Activated CD4-positive, CD25-positive, alpha-beta regulatory T cell treated with anti-CD3 and anti-CD28 coated beads, Interleukin-2, amount 50 U/mL, for 72 hours (primary cell): ENCODE results near the gene ILDR2.
"Not testable (repeated sequence)": the region's sequence is repeated elsewhere in the genome, so short reads cannot be mapped to it uniquely, and the experiment has no call there.

ENCODE experiments used
- DNase-seq: peaks from one replicate; pipeline ENCODE4 v3.0.0; 2021

ILDR2 gene

GRCh38 chr1:166882893-166883292, 92.4 kb downstream of the ILDR2 start:
- no peak for DNase-seq

- DNase-seq = not testable (repeated sequence)
These were observed 97.0 kb downstream of the ILDR2 start for GRCh38 chr1:166878173-166878917.

DNA sequence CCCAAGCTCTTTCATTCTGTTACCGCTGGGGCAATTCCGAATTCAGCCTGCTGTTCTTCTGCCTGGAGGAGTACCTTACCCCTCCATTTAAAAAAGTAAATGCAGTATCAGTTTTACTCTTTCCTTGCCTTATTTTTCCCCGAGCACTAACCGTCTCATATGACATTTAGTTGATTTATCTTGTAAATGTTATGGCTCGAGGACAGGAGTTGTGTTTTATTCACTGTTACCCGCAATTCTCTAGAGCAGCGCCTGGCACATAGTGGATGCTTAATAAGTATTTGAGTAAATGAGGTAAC, 98.9 kb downstream of the ILDR2 start:
- no peak for DNase-seq

- peak; percentile 96 for DNase-seq
These were observed 99.4 kb downstream of the ILDR2 start, which contains the start of gene TADA1 for GRCh38 chr1:166875734-166876539. Gene TADA1 (minus strand): TSS chr1:166876264. CDS start chr1:166876233, 31 bp downstream.

GRCh38 chr1:166875302-166875733, 100.0 kb downstream of the ILDR2 start:
- DNase-seq = no peak

DNA sequence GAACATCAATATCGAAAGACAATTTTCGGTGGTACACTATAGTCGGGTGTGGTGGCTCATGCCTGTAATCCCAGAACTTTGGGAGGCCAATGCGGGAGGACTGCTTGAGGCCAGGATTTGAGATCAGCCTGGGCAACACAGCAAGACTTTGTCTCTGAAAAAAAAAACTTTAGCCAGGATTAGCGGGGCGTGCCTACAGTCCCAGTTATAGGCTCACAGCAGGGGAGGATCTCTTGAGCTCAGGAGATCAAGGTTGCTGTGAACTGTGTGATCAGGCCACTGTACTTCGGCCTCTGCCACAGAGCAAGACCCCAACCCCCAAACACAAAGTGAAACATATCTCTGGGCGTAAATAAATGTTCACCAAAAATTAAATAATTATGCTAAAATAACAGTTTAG, 100.9 kb downstream of the ILDR2 start:
- DNase-seq = no peak

DNA sequence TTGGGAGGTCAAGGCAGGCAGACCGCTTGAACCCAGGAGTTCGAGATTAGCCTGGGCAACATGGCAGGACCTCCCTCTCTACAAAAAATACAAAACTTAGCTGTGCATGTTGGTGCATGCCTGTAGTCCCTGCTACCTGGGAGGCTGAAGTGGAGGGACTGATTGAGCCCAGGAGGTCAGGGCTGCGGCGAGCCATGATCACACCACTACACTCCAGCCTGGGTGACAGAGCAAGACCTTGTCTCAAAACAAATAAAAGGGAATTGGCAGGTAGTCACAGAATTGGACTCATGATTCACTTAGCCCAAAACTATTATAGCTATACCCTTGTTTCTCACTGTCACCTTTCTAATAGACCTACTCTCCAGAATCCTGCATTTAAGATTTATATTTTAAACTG, 104.8 kb downstream of the ILDR2 start:
- DNase-seq = no peak

- DNase-seq = no peak
These were observed 105.8 kb downstream of the ILDR2 start for GRCh38 chr1:166869318-166870099.

DNA sequence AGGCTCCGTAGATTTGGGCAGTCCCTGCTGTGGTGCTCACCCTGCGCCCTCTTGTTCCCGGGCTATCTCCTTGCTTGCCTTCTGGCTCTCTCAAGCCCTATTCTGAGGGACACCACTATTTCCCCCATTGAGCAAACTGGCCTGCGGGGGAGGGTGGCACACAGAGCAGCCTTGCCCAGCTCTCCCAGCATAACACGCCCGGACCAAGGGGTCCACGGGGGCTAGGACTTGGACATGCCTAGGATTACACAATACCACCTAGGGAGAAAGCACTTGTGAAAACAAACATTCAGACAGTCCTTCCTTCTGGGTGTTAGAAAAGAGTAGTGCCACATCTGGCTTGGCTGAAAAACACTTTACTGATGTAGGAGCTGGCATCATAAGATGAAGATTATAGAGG, 106.7 kb downstream of the ILDR2 start:
- no peak for DNase-seq

DNA sequence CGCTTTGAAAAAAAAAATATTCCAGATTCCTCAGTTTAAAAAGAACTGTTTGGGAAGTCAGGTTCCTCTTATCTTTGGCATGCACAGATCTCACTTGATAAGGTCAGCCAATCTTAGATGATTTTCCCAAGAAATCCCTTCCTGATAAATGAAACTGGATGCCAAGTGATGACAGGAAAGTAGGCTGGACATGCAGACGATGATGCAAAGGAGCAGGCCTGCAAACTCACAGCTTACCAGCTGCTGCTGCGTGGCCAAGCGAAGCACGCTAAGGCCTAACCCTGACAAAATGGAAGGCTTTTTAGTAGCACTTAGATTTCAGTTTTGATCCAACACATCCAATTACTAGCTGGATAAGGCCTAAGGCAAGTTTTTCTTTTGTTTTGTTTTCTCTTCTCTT, 109.4 kb downstream of the ILDR2 start:
- DNase-seq = no peak

- no peak for DNase-seq
These were observed 115.7 kb downstream of the ILDR2 start for GRCh38 chr1:166859597-166859996.

- DNase-seq = no peak
These were observed 116.5 kb downstream of the ILDR2 start for GRCh38 chr1:166858726-166859419.
